Stimulated activated CD8-positive, alpha-beta memory T cell treated with anti-CD3 and anti-CD28 coated beads, Interleukin-4, amount 100 ng/mL, for 24 hours (primary cell): ENCODE results near the gene GRIK4.

Source experiments
- DNase-seq: peaks from one replicate; pipeline ENCODE4 v3.0.0-alpha.2; 2020; ENCODE audit warnings: low read depth

The GRIK4 gene

GRCh38 chr11:120510406-120511115 is 987 bp upstream of the GRIK4 start:
- DNase-seq, result no peak

- DNase-seq, result no peak
These were observed 531 bp downstream of the GRIK4 start for GRCh38 chr11:120511820-120512738.

GRCh38 chr11:120512739-120513435 is 1.3 kb downstream of the GRIK4 start:
- no peak for DNase-seq

GRCh38 chr11:120513436-120514315 is 2.1 kb downstream of the GRIK4 start:
- DNase-seq, result no peak

- DNase-seq, result no peak
These were observed 3.1 kb downstream of the GRIK4 start for GRCh38 chr11:120514541-120515121.

GRCh38 chr11:120515186-120515723 is 3.7 kb downstream of the GRIK4 start:
- DNase-seq, result no peak

- DNase-seq, result no peak
These were observed 5.2 kb downstream of the GRIK4 start for GRCh38 chr11:120516461-120517389.

- DNase-seq, result no peak
These were observed 5.8 kb downstream of the GRIK4 start for GRCh38 chr11:120517390-120517761.

- no peak for DNase-seq
These were observed 6.3 kb downstream of the GRIK4 start for GRCh38 chr11:120517801-120518291.

GRCh38 chr11:120518356-120518755 is 6.8 kb downstream of the GRIK4 start:
- no peak for DNase-seq

- DNase-seq, result no peak
These were observed 7.9 kb downstream of the GRIK4 start for GRCh38 chr11:120519474-120519873.

GRCh38 chr11:120520091-120520822 is 8.7 kb downstream of the GRIK4 start:
- no peak for DNase-seq

GRCh38 chr11:120521176-120521575 is 9.6 kb downstream of the GRIK4 start:
- DNase-seq, result no peak

GRCh38 chr11:120522021-120522420 is 10.5 kb downstream of the GRIK4 start:
- no peak for DNase-seq

- no peak for DNase-seq
These were observed 11.2 kb downstream of the GRIK4 start for GRCh38 chr11:120522736-120523135.

- DNase-seq, result no peak
These were observed 11.6 kb downstream of the GRIK4 start for GRCh38 chr11:120523196-120523595.

- no peak for DNase-seq
These were observed 13.1 kb downstream of the GRIK4 start for GRCh38 chr11:120524536-120525085.

GRCh38 chr11:120525261-120526171 is 14.0 kb downstream of the GRIK4 start:
- no peak for DNase-seq
